K562 (cell line): Measurements from ENCODE around the gene ZAP70. TPM values are rescaled to one million over a fixed set of nuclear protein-coding genes. Genes with fewer than 3 reads are reported as not detected.

Experiments
- ATAC-seq: fragments of 200-7000 bp; cut with Tn5 transposase; 3 replicates; pipeline ENCODE4 v1.9.1; 2020; ENCODE audit warnings: moderate library complexity
- BruUV-seq: library from RNA; stranded (reverse); fragments of 400-500 nt; replicated peaks from 2 replicates; lab custom pipeline; 2021; lab: Mats Ljungman, UMichigan
- CTCF ChIA-PET: fragments of 300-600 bp; formaldehyde crosslinking; extraction: SDS; loops from one replicate; lab custom pipeline; 2021; ENCODE audit warnings: low intra/inter-chr PET ratio; lab: Yijun Ruan, JAX
- POLR2A ChIA-PET: fragments of 300-600, 350-650 bp; sonication (Branson Sonifier 250); formaldehyde crosslinking; extraction: SDS; loops from one replicate; lab custom pipeline; 2021; ENCODE audit warnings: antibody characterized with exemption, inconsistent platforms; lab: Yijun Ruan, JAX
- DNase-seq, 4 experiments: peaks; one replicate each; pipeline versions ENCODE4 v3.0.0 to v3.0.0-alpha.2; 2011 to 2018; ENCODE audit warnings: low spot score in 3 of 4, mixed read lengths in 3 of 4; ENCODE audit errors: extremely low read depth in 1 of 4
- FAIRE-seq: peaks from 2 replicates; lab custom pipeline; 2011; peaks lifted over from hg19 to GRCh38; lab: Jason Lieb, UNC
- H2AFZ ChIP-seq: 2 replicates; pipeline ENCODE4 v1.6.0; 2011; ENCODE audit warnings: low read depth, low read length, control low read depth, inconsistent platforms
- H3K27ac ChIP-seq: fragments of 200-600 bp; 3 replicates; pipeline ENCODE4 v1.8.0; 2011; ENCODE audit warnings: low read depth, mild to moderate bottlenecking, control low read depth, inconsistent platforms, low read length, moderate library complexity, mixed read lengths; ENCODE audit errors: extremely low read depth
- H3K27me3 ChIP-seq, 2 experiments: fragments of 300-600 bp in 1 of 2; 2 replicates in 1 of 2; 3 replicates in 1 of 2; pipeline versions ENCODE4 v1.6.0 to v1.8.0; 2011; ENCODE audit warnings: inconsistent platforms in 2 of 2, low read length in 2 of 2, mild to moderate bottlenecking in 1 of 2, mixed read lengths in 1 of 2, moderate library complexity in 1 of 2; ENCODE audit not compliant: control insufficient read depth in 2 of 2, insufficient read depth in 2 of 2
- H3K36me3 ChIP-seq: fragments of 300-600 bp; 3 replicates; pipeline ENCODE4 v1.8.0; 2011; ENCODE audit warnings: mild to moderate bottlenecking, low read length, inconsistent platforms; ENCODE audit not compliant: control insufficient read depth, insufficient read depth
- H3K4me1 ChIP-seq, 2 experiments: fragments of 200-600 bp in 1 of 2; replicated peaks in 1 of 2; 2 replicates in 1 of 2; 3 replicates in 1 of 2; pipeline versions ENCODE4 v1.5.1 to v1.8.0; 2011; ENCODE audit warnings: inconsistent platforms in 2 of 2, low read length in 2 of 2, mild to moderate bottlenecking in 1 of 2, mixed read lengths in 1 of 2, moderate library complexity in 1 of 2; ENCODE audit not compliant: control insufficient read depth in 2 of 2, insufficient read depth in 2 of 2
- H3K4me2 ChIP-seq: 2 replicates; pipeline ENCODE4 v1.6.1; 2011; ENCODE audit warnings: low read length, control low read depth, inconsistent platforms, mixed read lengths; ENCODE audit not compliant: insufficient read depth
- H3K4me3 ChIP-seq: fragments of 200-600 bp; sonication (generic), shearing (Covaris generic); 2 replicates; pipeline ENCODE4 v1.5.1; 2016; ENCODE audit warnings: control low read depth, inconsistent platforms
- H3K79me2 ChIP-seq: fragments of 200-600 bp; 3 replicates; pipeline ENCODE4 v1.8.0; 2011; ENCODE audit warnings: low read length, inconsistent platforms; ENCODE audit not compliant: control insufficient read depth, insufficient read depth
- H3K9ac ChIP-seq, 2 experiments: 2 replicates each; pipeline versions ENCODE4 v1.6.0 to v1.6.1; 2011; ENCODE audit warnings: low read depth in 2 of 2, low read length in 2 of 2, control low read depth in 1 of 2, inconsistent platforms in 1 of 2, mild to moderate bottlenecking in 1 of 2, mixed read lengths in 1 of 2; ENCODE audit not compliant: insufficient read depth in 1 of 2
- H3K9me1 ChIP-seq: one replicate; pipeline ENCODE4 v1.6.0; 2011; ENCODE audit warnings: inconsistent platforms, mild to moderate bottlenecking, low read length, moderate library complexity; ENCODE audit not compliant: control insufficient read depth, insufficient read depth
- H3K9me3 ChIP-seq: replicated peaks from 2 replicates; pipeline ENCODE4 v1.5.1; 2011; ENCODE audit warnings: low read depth, low read length, inconsistent platforms; ENCODE audit not compliant: control insufficient read depth, insufficient read depth
- H4K20me1 ChIP-seq: replicated peaks from 2 replicates; pipeline ENCODE4 v1.6.1; 2011; ENCODE audit warnings: low read length, inconsistent platforms, mixed read lengths; ENCODE audit not compliant: control insufficient read depth, insufficient read depth
- ATF1 ChIP-seq, 2 experiments: fragments of 450-650 bp in 1 of 2; IDR thresholded peaks; 2 replicates each; pipeline ENCODE4 v1.6.1; 2016; ENCODE audit warnings: missing compliant biosample characterization in 1 of 2, missing genetic modification characterization in 1 of 2
- KLF16 ChIP-seq: IDR thresholded peaks from 2 replicates; pipeline ENCODE4 v1.6.1; 2016; ENCODE audit warnings: antibody characterized with exemption
- MYNN ChIP-seq, 2 experiments: sonication (generic); formaldehyde crosslinking in 1 of 2; IDR thresholded peaks; 2 replicates each; pipeline versions ENCODE4 v1.5.0 to v1.6.1; 2016 to 2020; ENCODE audit warnings: antibody characterized with exemption in 1 of 2, missing genetic modification reagents in 1 of 2
- NCOA4 ChIP-seq: fragments of 450-650 bp; IDR thresholded peaks from 2 replicates; pipeline ENCODE4 v1.6.1; 2018; ENCODE audit warnings: mild to moderate bottlenecking; ENCODE audit not compliant: partially characterized antibody
- SIX5 ChIP-seq, 2 experiments: IDR thresholded peaks; 2 replicates each; pipeline ENCODE4 v1.6.1; 2011; ENCODE audit warnings: low read length in 2 of 2, borderline replicate concordance in 1 of 2, low read depth in 1 of 2, mild to moderate bottlenecking in 1 of 2, moderate library complexity in 1 of 2; ENCODE audit not compliant: insufficient read depth in 1 of 2
- TSC22D4 ChIP-seq: fragments of 450-650 bp; IDR thresholded peaks from 2 replicates; pipeline ENCODE4 v1.6.1; 2016; ENCODE audit warnings: missing genetic modification characterization, missing biosample characterization, control low read depth
- ZNF316 ChIP-seq: fragments of 450-650 bp; IDR thresholded peaks from 2 replicates; pipeline ENCODE4 v1.6.1; 2016
- ZNF77 ChIP-seq: fragments of 250-450 bp; sonication (Bioruptor Pico); IDR thresholded peaks from 2 replicates; pipeline ENCODE4 v1.5.0; 2020
- ZSCAN32 ChIP-seq: fragments of 450-650 bp; formaldehyde crosslinking; IDR thresholded peaks from 2 replicates; pipeline ENCODE4 v1.4.0; 2020; ENCODE audit warnings: mild to moderate bottlenecking, moderate library complexity
- WGBS: fragments of 100-300 bp; shearing (Covaris generic); methylation state at CpG from one replicate; pipeline ENCODE4 v1.1.6; 2016; ENCODE audit warnings: low coverage, mixed read lengths; ENCODE audit not compliant: insufficient coverage; ENCODE audit errors: missing lambda C conversion rate; 5-methylcytosine and 5-hydroxymethylcytosine counted together
- in situ Hi-C: fragments of 300-500 bp; cut with MboI; formaldehyde crosslinking; loops from 4 replicates; pipeline ENCODE4 v1.15.0; 2018; ENCODE audit warnings: inconsistent platforms, mixed read lengths
- intact Hi-C: fragments of 100-400 bp; cut with micrococcal nuclease; formaldehyde crosslinking; loops from 2 replicates; pipeline ENCODE4 v1.14.2; 2022
- polyA plus RNA-seq, 8 experiments: library from polyadenylated mRNA; depleted of rRNA in 4 of 8; stranded (reverse) in 5 of 8; unstranded in 3 of 8; fragments of >200 nt; fragmentation: Nextera tagmentation in 2 of 8; fragmentation: Illumina TruSeq in 1 of 8; extraction: Ambion mirVana in 2 of 8; extraction: Trizol in 1 of 8; gene quantifications; 2 replicates each; pipeline versions ENCODE4 v1.2.1 to v1.2.3, GENCODE V29; 2011 to 2014; ENCODE audit warnings: inconsistent platforms in 1 of 8, missing spikeins in 1 of 8
- total RNA-seq, 7 experiments: library from RNA; depleted of rRNA in 6 of 7; stranded (reverse); fragments of >200 nt in 6 of 7; fragmentation: Illumina TruSeq in 2 of 7; extraction: Trizol in 2 of 7; gene quantifications; 2 replicates each; pipeline versions ENCODE4 v1.2.1 to v1.2.3, GENCODE V29; 2011 to 2021; ENCODE audit warnings: low replicate concordance in 1 of 7
- TF ChIP-seq, protein P1 (sequence below): fragments of 250-450 bp; sonication (Bioruptor Pico); IDR thresholded peaks from 2 replicates; pipeline ENCODE4 v1.8.0; 2021; ENCODE audit warnings: moderate library complexity, mild to moderate bottlenecking, inconsistent platforms
- TF ChIP-seq, protein P2 (sequence below): fragments of 450-650 bp; formaldehyde crosslinking; IDR thresholded peaks from 2 replicates; pipeline ENCODE4 v1.4.0; 2020; ENCODE audit warnings: mild to moderate bottlenecking
- TF ChIP-seq, protein P3 (sequence below): fragments of 250-450 bp; sonication (Bioruptor Pico); IDR thresholded peaks from 2 replicates; pipeline ENCODE4 v1.4.0; 2020; ENCODE audit warnings: mild to moderate bottlenecking

Gene ZAP70
- total and polyA plus RNA-seq, 9 of the 15 experiments (the other 6 are each of a cell fraction or from before 2014, with no cell fraction given) = 0.06 to 0.80 (median 0.21) TPM; not detected in 1

DNA sequence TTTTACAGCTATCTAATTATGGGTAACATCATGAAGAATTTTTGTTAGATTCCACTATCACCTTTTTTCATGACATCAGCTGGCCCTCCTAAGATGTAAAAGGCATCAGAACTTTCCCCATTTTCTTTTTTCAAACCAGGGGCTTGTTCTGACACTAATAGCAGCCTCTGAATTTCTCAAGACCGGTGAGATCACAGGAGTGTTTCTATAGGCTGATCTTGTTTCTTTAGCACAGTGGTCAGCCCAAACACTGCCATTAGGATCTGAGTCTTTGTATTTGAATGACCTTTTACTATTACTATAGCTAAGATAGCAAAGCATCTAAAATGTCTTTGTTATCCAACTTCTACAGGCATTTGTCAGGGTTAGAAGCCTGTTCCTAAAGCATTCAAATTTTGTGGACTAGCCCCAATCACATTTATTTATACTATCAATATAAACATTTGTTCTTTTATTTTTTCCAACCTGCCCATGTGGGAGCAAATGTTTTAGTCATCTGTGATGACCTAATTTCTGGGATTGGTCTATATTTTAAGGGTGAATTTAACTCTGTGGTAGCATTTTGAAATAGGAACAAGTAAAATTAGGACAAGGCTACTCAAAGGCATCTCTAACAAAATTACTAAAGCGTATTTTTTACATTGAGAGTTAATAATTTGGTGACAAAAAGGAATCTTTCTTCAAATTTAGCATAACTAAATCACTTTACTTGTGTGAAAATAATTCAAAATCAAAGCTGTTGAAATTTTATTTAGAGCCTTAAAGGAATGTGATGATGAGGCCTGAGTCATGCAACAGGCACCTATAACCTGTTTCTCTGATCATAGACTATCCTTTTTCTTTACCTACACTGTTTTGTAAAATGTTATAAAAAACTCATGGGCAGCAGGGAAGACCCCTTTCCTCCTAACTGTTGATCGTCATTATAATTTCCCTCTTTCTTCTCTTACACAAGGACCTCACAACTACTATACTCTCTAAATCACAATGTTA, 39.3 kb downstream of the ZAP70 start:
- in situ Hi-C loops = no loop called here
- FAIRE-seq = no peak
- TF ChIP-seq, protein P1, sequence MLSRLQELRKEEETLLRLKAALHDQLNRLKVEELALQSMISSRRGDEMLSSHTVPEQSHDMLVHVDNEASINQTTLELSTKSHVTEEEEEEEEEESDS = no peak
- TF ChIP-seq ZSCAN32 (no peak), TSC22D4 (tag) (no peak), SIX5 (IDR thresholded peaks at IDR 0.05; ENCODE audit: borderline replicate concordance in 1 of 2, insufficient read depth in 1 of 2, low read depth in 1 of 2, low read length in 2 of 2) (no peak), NCOA4 (no peak), ATF1 (CRISPR knock-in tag; IDR thresholded peaks at IDR 0.05) (no peak), ATF1 (tag; IDR thresholded peaks at IDR 0.05) (no peak), MYNN (IDR thresholded peaks at IDR 0.05) (no peak), MYNN (CRISPR knock-in tag; IDR thresholded peaks at IDR 0.05) (no peak), ZNF77 (no peak), KLF16 (no peak), ZNF316 (no peak)
- TF ChIP-seq, protein P2, sequence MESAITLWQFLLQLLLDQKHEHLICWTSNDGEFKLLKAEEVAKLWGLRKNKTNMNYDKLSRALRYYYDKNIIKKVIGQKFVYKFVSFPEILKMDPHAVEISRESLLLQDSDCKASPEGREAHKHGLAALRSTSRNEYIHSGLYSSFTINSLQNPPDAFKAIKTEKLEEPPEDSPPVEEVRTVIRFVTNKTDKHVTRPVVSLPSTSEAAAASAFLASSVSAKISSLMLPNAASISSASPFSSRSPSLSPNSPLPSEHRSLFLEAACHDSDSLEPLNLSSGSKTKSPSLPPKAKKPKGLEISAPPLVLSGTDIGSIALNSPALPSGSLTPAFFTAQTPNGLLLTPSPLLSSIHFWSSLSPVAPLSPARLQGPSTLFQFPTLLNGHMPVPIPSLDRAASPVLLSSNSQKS (CRISPR knock-in tag) = no peak
- TF ChIP-seq, protein P3, sequence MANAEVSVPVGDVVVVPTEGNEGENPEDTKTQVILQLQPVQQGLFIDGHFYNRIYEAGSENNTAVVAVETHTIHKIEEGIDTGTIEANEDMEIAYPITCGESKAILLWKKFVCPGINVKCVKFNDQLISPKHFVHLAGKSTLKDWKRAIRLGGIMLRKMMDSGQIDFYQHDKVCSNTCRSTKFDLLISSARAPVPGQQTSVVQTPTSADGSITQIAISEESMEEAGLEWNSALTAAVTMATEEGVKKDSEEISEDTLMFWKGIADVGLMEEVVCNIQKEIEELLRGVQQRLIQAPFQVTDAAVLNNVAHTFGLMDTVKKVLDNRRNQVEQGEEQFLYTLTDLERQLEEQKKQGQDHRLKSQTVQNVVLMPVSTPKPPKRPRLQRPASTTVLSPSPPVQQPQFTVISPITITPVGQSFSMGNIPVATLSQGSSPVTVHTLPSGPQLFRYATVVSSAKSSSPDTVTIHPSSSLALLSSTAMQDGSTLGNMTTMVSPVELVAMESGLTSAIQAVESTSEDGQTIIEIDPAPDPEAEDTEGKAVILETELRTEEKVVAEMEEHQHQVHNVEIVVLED (CRISPR knock-in tag) = no peak

More for the DNA sequence above, 39.3 kb downstream of the ZAP70 start:
- Histone ChIP-seq H3K9me1 (no peaks in the 10 kb centered on the region), H3K9me3 (no peaks in the 10 kb centered on the region), H3K4me3 (no peak overlapping the region), H3K36me3 (peaks cover 21% of the 10 kb centered on the region; the same call in 2 of the 3 replicates), H3K4me2 (no peak overlapping the region), H3K4me1 (peaks cover 3 to 9% of the 10 kb centered on the region in 2 experiments; a peak in 4 of 5 replicates), H3K27ac (no peak overlapping the region), H4K20me1 (no peaks in the 10 kb centered on the region), H2AFZ (no peak overlapping the region), H3K79me2 (no peaks in the 10 kb centered on the region), H3K27me3 (no peaks in the 10 kb centered on the region), H3K9ac (no peak overlapping the region)
- WGBS = 85% methylated on average over 3 of the region's 3 CpGs
- ATAC-seq = no peak
- CTCF ChIA-PET = no interaction called here
- intact Hi-C loops = no loop called here
- no TSS peak for BruUV-seq
- no peak for DNase-seq
- POLR2A ChIA-PET = interaction anchor here (0.6 to 0.9 kb wide), 4 partner anchors 22 to 632 kb away, joined by 3 to 4 read pairs (median 3); no protein-coding TSS in a partner anchor
